ENCODE measurements around the gene TTC31. TPM values are rescaled to one million over a fixed set of nuclear protein-coding genes. Genes with fewer than 3 reads are reported as not detected.

The TTC31 gene
- 14.0 and 17.8 TPM in 2 replicates for total RNA-seq

GRCh38 chr2:74482801-74483674 lies at the start of gene TTC31, which contains the start of gene CCDC142:
Gene TTC31, plus strand, starts transcription at chr2:74483081. Its CDS starts 15 bp downstream, at chr2:74483096.
Gene CCDC142, minus strand, starts transcription at chr2:74482998. Its CDS starts 161 bp downstream, at chr2:74482837.

GRCh38 chr2:74441690-74442482 lies 41.0 kb upstream of the TTC31 start, which contains the start of gene RTKN:
Gene RTKN, minus strand, starts transcription at chr2:74441937. Its CDS starts 121 bp downstream, at chr2:74441816.

GRCh38 chr2:74454654-74455511 lies 28.0 kb upstream of the TTC31 start, which contains the start of gene INO80B:
Gene INO80B, plus strand, starts transcription at chr2:74455087. Its CDS starts 30 bp downstream, at chr2:74455117.

GRCh38 chr2:74458132-74458937 lies 24.5 kb upstream of the TTC31 start, which contains the start of gene WBP1:
Gene WBP1, plus strand, starts transcription at chr2:74458438. Its CDS starts 165 bp downstream, at chr2:74458603.

GRCh38 chr2:74472086-74472944 lies 10.6 kb upstream of the TTC31 start, which contains the start of gene MRPL53:
Gene MRPL53, minus strand, starts transcription at chr2:74472680. Its CDS starts 20 bp downstream, at chr2:74472660.

GRCh38 chr2:74499267-74499939 lies 16.5 kb downstream of the TTC31 start, which contains the start of gene LBX2:
Gene LBX2, minus strand, starts transcription at chr2:74499603. Its CDS starts 66 bp downstream, at chr2:74499537.

GRCh38 chr2:74507145-74507925 lies 24.5 kb downstream of the TTC31 start, which contains the start of gene PCGF1:
Gene PCGF1, minus strand, starts transcription at chr2:74507695. Its CDS starts 27 bp downstream, at chr2:74507668.

GRCh38 chr2:74514368-74515270 lies 31.7 kb downstream of the TTC31 start, which contains the start of gene TLX2:
Gene TLX2, plus strand, starts transcription at chr2:74514450. Its CDS starts 357 bp downstream, at chr2:74514807.

GRCh38 chr2:74525717-74526648 lies 43.1 kb downstream of the TTC31 start, which contains the start of gene DQX1:
Gene DQX1, minus strand, starts transcription at chr2:74526231. Its CDS starts 502 bp downstream, at chr2:74525729.

GRCh38 chr2:74529357-74530238 lies 46.7 kb downstream of the TTC31 start, which contains the start of the genes AUP1 and HTRA2:
Gene AUP1, minus strand, starts transcription at chr2:74529706. Its CDS starts 77 bp downstream, at chr2:74529629.
Gene HTRA2, plus strand, starts transcription at chr2:74529933. Its CDS starts 74 bp downstream, at chr2:74530007.

